Kidney (tissue), 14 donors: ENCODE data around the gene TMEM131L. TPM values are rescaled to one million over a fixed set of nuclear protein-coding genes. Genes with fewer than 3 reads are reported as not detected.
"Not testable (repeated sequence)": the region's sequence is repeated elsewhere in the genome, so short reads cannot be mapped to it uniquely, and the experiment has no call there.

Source experiments
- DNase-seq, 5 donors: peaks; one replicate each; pipeline ENCODE4 v3.0.0-alpha.2; 2013 to 2020
- FAIRE-seq: peaks from 2 replicates; lab custom pipeline; 2012; peaks lifted over from hg19 to GRCh38; lab: Jason Lieb, UNC
- H3K27ac ChIP-seq, 2 donors: one replicate each; pipeline ENCODE4 v1.7.0; 2013; ENCODE audit warnings: low read depth in 2 of 2, low read length in 2 of 2, inconsistent platforms in 1 of 2
- H3K27me3 ChIP-seq: one replicate; pipeline ENCODE4 v1.7.1; 2013; ENCODE audit warnings: low read length, inconsistent platforms; ENCODE audit not compliant: control insufficient read depth, insufficient read depth
- H3K36me3 ChIP-seq, 3 donors: one replicate each; pipeline versions ENCODE4 v1.7.0 to v1.7.1; 2013; ENCODE audit warnings: low read length in 3 of 3, control low read depth in 1 of 3, inconsistent platforms in 1 of 3; ENCODE audit not compliant: insufficient read depth in 3 of 3, control insufficient read depth in 2 of 3
- H3K4me1 ChIP-seq, 3 donors: one replicate each; pipeline versions ENCODE4 v1.7.0 to v1.7.1; 2013; ENCODE audit warnings: low read length in 3 of 3, inconsistent platforms in 1 of 3, low read depth in 1 of 3; ENCODE audit not compliant: control insufficient read depth in 2 of 3, insufficient read depth in 2 of 3
- H3K4me3 ChIP-seq, 3 donors: one replicate each; pipeline versions ENCODE4 v1.7.0 to v1.8.1; 2013; ENCODE audit warnings: low read length in 3 of 3, control low read depth in 1 of 3, inconsistent platforms in 1 of 3
- H3K9ac ChIP-seq, 3 donors: one replicate each; pipeline versions ENCODE4 v1.7.0 to v1.7.1; 2013; ENCODE audit warnings: low read length in 3 of 3, control low read depth in 1 of 3, inconsistent platforms in 1 of 3
- H3K9me3 ChIP-seq, 3 donors: one replicate each; pipeline versions ENCODE4 v1.7.0 to v1.7.1; 2013; ENCODE audit warnings: low read length in 3 of 3, control low read depth in 1 of 3, inconsistent platforms in 1 of 3; ENCODE audit not compliant: control insufficient read depth in 2 of 3, insufficient read depth in 1 of 3
- intact Hi-C: fragments of 100-400 bp; cut with DNase I; formaldehyde crosslinking; loops from one replicate; pipeline ENCODE4 v1.11.1; 2022
- polyA plus RNA-seq: library from polyadenylated mRNA; stranded (reverse); fragments of 350-450 nt; fragmentation: Illumina TruSeq; extraction: RNeasy Lipid Tissue Mini Kit (QIAGEN cat#74804); gene quantifications from one replicate; pipeline ENCODE4 v1.2.3, GENCODE V29; 2014; ENCODE audit warnings: low read depth, low replicate concordance; ENCODE audit not compliant: insufficient read depth
- total RNA-seq: library from RNA; stranded (reverse); fragmentation: NEBNext Ultra II Directional; extraction: Animal tissue kit (Norgen Biotek cat#: 25700); gene quantifications from one replicate; pipeline ENCODE4 v1.2.1, GENCODE V29; 2021
- TF ChIP-seq, protein P1 (sequence below): IDR thresholded peaks from 3 replicates; pipeline ENCODE4 v1.5.1; 2012; ENCODE audit warnings: mild to moderate bottlenecking, moderate library complexity, borderline replicate concordance; ENCODE audit not compliant: insufficient read depth; ENCODE audit errors: extremely low read depth
- donor health status: control.
- donor health status: control.
- donor health status: control.
- donor health status: control.
- donor health status: control.
- donor health status: DM: yes; HTN: yes; CAD: no.
- donor health status: Normal renal cell carcinoma (clear cell type).

The TMEM131L gene
- total and polyA plus RNA-seq, 2 donors from 2014 or later: 3.0 to 17.0 TPM

DNA sequence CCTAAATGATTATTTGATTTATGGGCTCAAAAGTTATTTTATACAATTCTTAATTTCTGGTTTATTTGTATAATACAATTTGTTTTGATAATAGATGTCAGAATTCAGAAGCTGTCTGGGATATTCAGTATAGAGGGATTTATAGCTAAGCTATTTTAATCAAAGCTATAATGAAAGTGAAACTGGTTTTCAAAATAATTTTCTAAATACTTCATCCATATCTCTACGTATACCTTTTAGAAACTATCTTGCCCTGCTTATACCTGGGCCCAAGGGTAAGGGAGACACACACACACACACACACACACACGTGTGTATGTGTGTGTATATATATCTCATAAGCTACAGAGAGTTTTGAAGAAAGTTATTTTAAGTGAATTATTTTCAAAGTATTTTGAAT lies 2.9 kb downstream of the TMEM131L start:
- FAIRE-seq (no peak), DNase-seq (no peak)
- Histone ChIP-seq H3K36me3 (no peaks in the 10 kb centered on the region), H3K27ac (no peak overlapping the region), H3K9ac (no peak overlapping the region), H3K27me3 (no peaks in the 10 kb centered on the region), H3K4me1 (peaks cover 0 to 8% (median 8%) of the 10 kb centered on the region in 3 donors), H3K4me3 (peak overlapping the region in 1 of 3 donors; percentile 30), H3K9me3 (no peaks in the 10 kb centered on the region)
- TF ChIP-seq, protein P1, sequence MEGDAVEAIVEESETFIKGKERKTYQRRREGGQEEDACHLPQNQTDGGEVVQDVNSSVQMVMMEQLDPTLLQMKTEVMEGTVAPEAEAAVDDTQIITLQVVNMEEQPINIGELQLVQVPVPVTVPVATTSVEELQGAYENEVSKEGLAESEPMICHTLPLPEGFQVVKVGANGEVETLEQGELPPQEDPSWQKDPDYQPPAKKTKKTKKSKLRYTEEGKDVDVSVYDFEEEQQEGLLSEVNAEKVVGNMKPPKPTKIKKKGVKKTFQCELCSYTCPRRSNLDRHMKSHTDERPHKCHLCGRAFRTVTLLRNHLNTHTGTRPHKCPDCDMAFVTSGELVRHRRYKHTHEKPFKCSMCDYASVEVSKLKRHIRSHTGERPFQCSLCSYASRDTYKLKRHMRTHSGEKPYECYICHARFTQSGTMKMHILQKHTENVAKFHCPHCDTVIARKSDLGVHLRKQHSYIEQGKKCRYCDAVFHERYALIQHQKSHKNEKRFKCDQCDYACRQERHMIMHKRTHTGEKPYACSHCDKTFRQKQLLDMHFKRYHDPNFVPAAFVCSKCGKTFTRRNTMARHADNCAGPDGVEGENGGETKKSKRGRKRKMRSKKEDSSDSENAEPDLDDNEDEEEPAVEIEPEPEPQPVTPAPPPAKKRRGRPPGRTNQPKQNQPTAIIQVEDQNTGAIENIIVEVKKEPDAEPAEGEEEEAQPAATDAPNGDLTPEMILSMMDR: no peak
- intact Hi-C loops: loop anchor here (10.0 kb wide), 1 partner anchor 106 kb away; no protein-coding TSS in a partner anchor

DNA sequence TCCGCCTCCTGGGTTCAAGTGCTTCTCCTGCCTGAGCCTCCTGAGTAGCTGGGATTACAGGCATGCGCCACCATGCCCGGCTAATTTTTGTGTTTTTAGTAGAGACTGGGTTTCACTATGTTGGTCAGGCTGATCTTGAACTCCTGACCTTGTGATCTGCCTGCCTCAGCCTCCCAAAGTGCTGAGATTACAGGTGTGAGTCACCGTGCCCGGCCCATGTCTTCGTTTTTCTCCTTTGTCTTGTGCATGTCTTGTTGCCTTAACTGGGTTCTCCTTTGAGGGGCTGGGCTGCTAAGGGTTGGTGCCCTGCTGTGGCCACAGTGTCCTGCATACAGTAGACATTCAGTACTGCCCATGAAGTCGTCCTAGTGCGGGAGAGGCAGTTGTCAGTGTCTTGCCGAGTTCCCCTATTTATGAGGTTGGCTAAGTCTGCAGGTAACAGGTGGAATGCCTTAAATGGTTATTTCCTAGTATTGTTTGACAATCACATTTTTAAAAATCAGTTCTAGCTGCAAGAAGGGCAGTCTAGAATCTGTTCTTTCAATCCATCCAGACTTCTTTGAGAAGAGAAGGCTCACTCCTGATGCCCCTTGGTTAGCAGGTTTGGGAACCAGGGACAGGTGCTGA lies 5.0 kb downstream of the TMEM131L start:
- H3K9ac ChIP-seq, H3K4me1 ChIP-seq, H3K9me3 ChIP-seq, H3K4me3 ChIP-seq, DNase-seq, FAIRE-seq, H3K27me3 ChIP-seq, H3K27ac ChIP-seq, H3K36me3 ChIP-seq, intact Hi-C loops: not testable (repeated sequence)

DNA sequence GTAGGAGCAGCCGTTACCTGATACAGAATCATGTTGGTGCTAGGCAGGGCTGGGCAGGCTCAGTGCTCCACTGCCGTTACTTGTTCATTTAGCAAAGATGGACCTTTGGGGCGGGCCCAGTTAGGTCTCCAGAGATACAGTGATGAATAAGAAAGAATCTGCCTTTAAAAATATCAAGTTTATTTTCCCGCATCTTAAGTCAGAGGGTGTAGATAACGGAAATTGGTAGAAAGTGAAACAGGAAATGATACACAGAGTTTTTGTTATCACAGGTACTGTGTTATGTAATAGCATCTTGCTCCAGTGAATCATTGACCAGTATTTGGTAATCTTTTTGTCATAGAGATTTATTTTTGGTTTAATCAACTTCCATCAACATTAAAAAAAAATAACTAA lies 5.5 kb downstream of the TMEM131L start:
- Histone ChIP-seq H3K27ac (no peak overlapping the region), H3K27me3 (no peaks in the 10 kb centered on the region), H3K9me3 (no peaks in the 10 kb centered on the region), H3K4me3 (no peak overlapping the region), H3K36me3 (no peaks in the 10 kb centered on the region), H3K9ac (no peak overlapping the region), H3K4me1 (peaks cover 0 to 5% (median 2%) of the 10 kb centered on the region in 3 donors)
- TF ChIP-seq, protein P1: no peak
- FAIRE-seq: no peak
- intact Hi-C loops: no loop called here
- no peak for DNase-seq

DNA sequence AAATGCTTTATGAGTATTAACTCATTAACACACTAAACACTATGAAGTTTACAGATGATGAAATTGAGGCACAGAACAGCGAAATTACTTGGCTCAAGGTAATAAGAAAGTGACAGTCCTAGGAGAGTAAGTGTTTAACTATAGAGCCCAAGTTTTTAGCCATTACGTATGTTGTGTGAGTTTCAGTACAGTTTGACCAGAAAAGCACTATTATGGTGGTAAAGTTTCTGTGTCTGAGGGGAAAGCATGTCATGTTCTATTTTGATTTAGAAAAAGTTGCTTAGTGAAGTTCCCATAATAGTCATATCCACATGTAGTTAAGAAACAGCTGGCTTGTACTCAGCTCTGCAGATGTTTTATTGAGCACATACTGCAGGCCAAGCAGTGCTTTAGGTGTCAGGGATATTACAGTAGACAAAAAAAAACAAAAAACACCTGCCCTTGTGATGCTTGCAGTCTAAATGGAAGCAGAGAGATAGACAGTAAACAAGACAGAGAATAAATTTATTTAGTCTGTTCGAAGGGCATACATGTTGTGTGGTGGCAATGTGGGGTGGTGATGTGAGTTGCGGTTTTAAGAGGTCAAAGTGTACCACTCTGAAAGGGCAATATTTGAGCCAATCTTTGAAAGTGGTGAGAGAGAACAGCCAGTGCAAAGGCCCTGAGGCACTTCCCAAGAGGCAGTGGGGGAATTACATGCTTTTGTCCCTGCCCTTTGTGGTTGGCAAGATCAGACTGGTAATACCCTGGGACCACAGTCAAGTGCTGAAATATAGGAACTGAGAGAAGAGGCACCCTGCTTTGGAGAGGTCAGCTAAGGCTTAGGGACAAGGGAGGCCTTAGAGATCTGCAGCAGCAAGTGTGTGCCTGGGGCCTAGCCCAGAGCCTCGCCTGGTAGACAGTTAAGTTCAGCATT lies 6.2 kb downstream of the TMEM131L start:
- Histone ChIP-seq H3K27ac (no peak overlapping the region), H3K9ac (no peak overlapping the region)
- no peak for FAIRE-seq

More for the DNA sequence above, 6.2 kb downstream of the TMEM131L start:
- Histone ChIP-seq H3K4me1 (peaks cover 0 to 5% (median 1%) of the 10 kb centered on the region in 3 donors), H3K4me3 (no peak overlapping the region), H3K27me3 (no peaks in the 10 kb centered on the region), H3K36me3 (no peaks in the 10 kb centered on the region), H3K9me3 (no peaks in the 10 kb centered on the region)
- DNase-seq: no peak
- intact Hi-C loops: no loop called here
- TF ChIP-seq, protein P1: no peak
